ENCODE data around the gene B4GALT3. TPM values are rescaled to one million over a fixed set of nuclear protein-coding genes. Genes with fewer than 3 reads are reported as not detected.

Gene B4GALT3
- total and polyA plus RNA-seq, 2 of the 4 experiments (the other 2 are of a cell fraction): 19.9 to 36.0 TPM

GRCh38 chr1:161159087-161159912 is 18.0 kb downstream of the B4GALT3 start, which contains the start of gene USP21:
TSS of gene USP21 (plus strand) at chr1:161159500. CDS start at chr1:161160641, 1,141 bp downstream.
- Histone ChIP-seq H2BK20ac (ENCODE audit: low read depth, low read length) (no peak within 1 kb of the TSS), H2BK15ac (ENCODE audit: low read depth, low read length) (peak within 1 kb of the TSS; percentile 15; the same call in 1 of the 3 replicates), H2BK5ac (ENCODE audit: low read depth, low read length, poor library complexity, severe bottlenecking) (peak within 1 kb of the TSS; percentile 74), H3K9me1 (ENCODE audit: insufficient read depth, low read length) (peaks cover 17% of the 10 kb centered on the region), H3K4ac (ENCODE audit: low read depth, low read length) (peak within 1 kb of the TSS; percentile 97), H3K23ac (ENCODE audit: low read depth, low read length) (peak within 1 kb of the TSS; percentile 95), H3K9me3 (ENCODE audit: control insufficient read depth, insufficient read depth, low read length) (no peaks in the 10 kb centered on the region), H3K14ac (replicated peaks; ENCODE audit: low read depth, low read length) (peak within 1 kb of the TSS; percentile 98), H3K4me1 (ENCODE audit: control insufficient read depth, insufficient read depth, low read length) (peaks cover 7% of the 10 kb centered on the region), H3K4me3 (ENCODE audit: insufficient read depth, low read depth, low read length) (peak within 1 kb of the TSS; percentile 83), H3K56ac (ENCODE audit: extremely low read depth, insufficient read depth, low read length) (peak within 1 kb of the TSS; percentile 36), H3K27me3 (ENCODE audit: control insufficient read depth, insufficient read depth, low read length) (no peaks in the 10 kb centered on the region), H4K20me1 (ENCODE audit: insufficient read depth, low read length) (no peaks in the 10 kb centered on the region), H3K36me3 (ENCODE audit: control insufficient read depth, insufficient read depth, low read length) (peaks cover 31% of the 10 kb centered on the region), H2AK9ac (replicated peaks; ENCODE audit: low read depth, low read length, poor library complexity) (peak within 1 kb of the TSS; percentile 97), H3K9ac (ENCODE audit: low read depth, low read length) (peak within 1 kb of the TSS; percentile 82), H3K79me1 (ENCODE audit: low read depth in 1 of 2, low read length in 2 of 2) (peaks cover 20 to 46% of the 10 kb centered on the region in 2 experiments), H2AFZ (replicated peaks; ENCODE audit: low read length, poor library complexity) (peak within 1 kb of the TSS; percentile 96), H3K27ac (ENCODE audit: insufficient read depth, low read length) (peak within 1 kb of the TSS; percentile 72), H4K91ac (ENCODE audit: insufficient read depth, low read depth, low read length) (peak within 1 kb of the TSS; percentile 73), H2BK120ac (ENCODE audit: low read depth, low read length) (peak within 1 kb of the TSS; percentile 26; the same call in 1 of the 2 replicates), H3K4me2 (ENCODE audit: low read depth, low read length) (peak within 1 kb of the TSS; percentile 98), H4K5ac (ENCODE audit: low read depth, low read length) (peak within 1 kb of the TSS; percentile 89), H3K18ac (ENCODE audit: low read depth, low read length) (peak within 1 kb of the TSS; percentile 56), H4K8ac (ENCODE audit: low read depth in 2 of 2, low read length in 2 of 2) (peak within 1 kb of the TSS; percentile 85 to 98), H2AK5ac (ENCODE audit: low read depth, low read length) (peak within 1 kb of the TSS; percentile 82)
- ChIA-PET POLR2A (ENCODE audit: unreplicated experiment) (no interaction called here), CTCF (interaction anchor here (0.7 to 1.0 kb wide), 2 partner anchors 23 to 61 kb away, joined by 4 read pairs; no protein-coding TSS in a partner anchor)
- in situ Hi-C loops (cut with MboI; ENCODE audit: low sequenced_read_pairs): no loop called here
- no TSS peak for BruUV-seq (replicated peaks)
- ATAC-seq (ENCODE audit: low read depth) (peak; percentile 98), DNase-seq (peak; percentile 84)
- 0% methylated on average over 5 of the region's 60 CpGs; no CpG with 5 or more reads in 1 of the 2 experiments for WGBS, 2 experiments (ENCODE audit: extremely low coverage in 2 of 2, insufficient read length in 1 of 2)
- dilution Hi-C loops (cut with HindIII; ENCODE audit: low sequenced_read_pairs, unreplicated experiment): no loop called here
- intact Hi-C loops (cut with micrococcal nuclease): no loop called here
- TF ChIP-seq FOS (IDR thresholded peaks at IDR 0.05; ENCODE audit: low read depth, low read length) (no peak), CEBPB (IDR thresholded peaks at IDR 0.05; ENCODE audit: low read depth, low read length) (no peak), POLR2A (IDR thresholded peaks at IDR 0.05; ENCODE audit: low read depth, low read length) (no peak; the same call in 1 of the 2 replicates), RFX5 (IDR thresholded peaks at IDR 0.05; ENCODE audit: low read depth, low read length) (no peak), BHLHE40 (IDR thresholded peaks at IDR 0.05; ENCODE audit: low read depth, low read length) (no peak), RCOR1 (IDR thresholded peaks at IDR 0.05; ENCODE audit: insufficient replicate concordance, low read length) (no peak), ELK1 (IDR thresholded peaks at IDR 0.05; ENCODE audit: borderline replicate concordance, low read depth, low read length) (no peak), MAZ (IDR thresholded peaks at IDR 0.05; ENCODE audit: borderline replicate concordance, low read depth, low read length) (peak; percentile 57), SMC3 (IDR thresholded peaks at IDR 0.05; ENCODE audit: low read depth, low read length) (no peak), CHD1 (IDR thresholded peaks at IDR 0.05; ENCODE audit: low read depth, low read length) (no peak), NFE2L2 (IDR thresholded peaks at IDR 0.05; ENCODE audit: low read depth, low read length) (no peak), MXI1 (IDR thresholded peaks at IDR 0.05; ENCODE audit: borderline replicate concordance, low read depth, low read length) (peak; percentile 34; the same call in 1 of the 2 replicates), RAD21 (IDR thresholded peaks at IDR 0.05; ENCODE audit: low read length) (no peak), MAFK (IDR thresholded peaks at IDR 0.05; ENCODE audit: low read depth, low read length) (no peak)
- TF ChIP-seq, protein P1, sequence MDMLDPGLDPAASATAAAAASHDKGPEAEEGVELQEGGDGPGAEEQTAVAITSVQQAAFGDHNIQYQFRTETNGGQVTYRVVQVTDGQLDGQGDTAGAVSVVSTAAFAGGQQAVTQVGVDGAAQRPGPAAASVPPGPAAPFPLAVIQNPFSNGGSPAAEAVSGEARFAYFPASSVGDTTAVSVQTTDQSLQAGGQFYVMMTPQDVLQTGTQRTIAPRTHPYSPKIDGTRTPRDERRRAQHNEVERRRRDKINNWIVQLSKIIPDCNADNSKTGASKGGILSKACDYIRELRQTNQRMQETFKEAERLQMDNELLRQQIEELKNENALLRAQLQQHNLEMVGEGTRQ (IDR thresholded peaks at IDR 0.05; ENCODE audit: low read depth, low read length): no peak

All from IMR-90 (cell line).